HG02798 (cell line): ENCODE data around the gene C12orf76.
"Not testable (repeated sequence)": the region's sequence is repeated elsewhere in the genome, so short reads cannot be mapped to it uniquely, and the experiment has no call there.

Experiments
- ATAC-seq: cut with Tn5 transposase; IDR thresholded peaks from one replicate; pipeline ENCODE4 v1.9.1; 2021; ENCODE audit warnings: mild to moderate bottlenecking; ENCODE audit not compliant: unreplicated experiment, poor library complexity

C12orf76 gene

GRCh38 chr12:110067531-110067930, 19.2 kb upstream of the C12orf76 start:
- ATAC-seq: no peak

GRCh38 chr12:110065540-110065939, 17.2 kb upstream of the C12orf76 start:
- no peak for ATAC-seq

- no peak for ATAC-seq
Observed at GRCh38 chr12:110062241-110062640, 13.9 kb upstream of the C12orf76 start.

GRCh38 chr12:110059651-110060000, 11.3 kb upstream of the C12orf76 start:
- ATAC-seq: no peak

GRCh38 chr12:110058875-110059615, 10.7 kb upstream of the C12orf76 start:
- ATAC-seq: no peak

- not testable (repeated sequence) for ATAC-seq
Observed at GRCh38 chr12:110056643-110057042, 8.3 kb upstream of the C12orf76 start.

GRCh38 chr12:110055375-110056352, 7.3 kb upstream of the C12orf76 start:
- not testable (repeated sequence) for ATAC-seq

- no peak for ATAC-seq
Observed at GRCh38 chr12:110050927-110051326, 2.6 kb upstream of the C12orf76 start.

GRCh38 chr12:110049666-110050065, 1.3 kb upstream of the C12orf76 start:
- not testable (repeated sequence) for ATAC-seq

- not testable (repeated sequence) for ATAC-seq
Observed at GRCh38 chr12:110049034-110049433, 712 bp upstream of the C12orf76 start.

- ATAC-seq: no peak
Observed at GRCh38 chr12:110047297-110047940, 903 bp downstream of the C12orf76 start.

- ATAC-seq: no peak
Observed at GRCh38 chr12:110046451-110047187, 1.7 kb downstream of the C12orf76 start.

GRCh38 chr12:110042264-110042663, 6.1 kb downstream of the C12orf76 start:
- ATAC-seq: no peak

- no peak for ATAC-seq
Observed at GRCh38 chr12:110039085-110039807, 9.1 kb downstream of the C12orf76 start.

GRCh38 chr12:110038741-110039084, 9.6 kb downstream of the C12orf76 start:
- ATAC-seq: no peak

- no peak for ATAC-seq
Observed at GRCh38 chr12:110037315-110037714, 11.0 kb downstream of the C12orf76 start.

- ATAC-seq: no peak
Observed at GRCh38 chr12:110035534-110036104, 12.7 kb downstream of the C12orf76 start.

GRCh38 chr12:110033888-110034287, 14.4 kb downstream of the C12orf76 start:
- ATAC-seq: no peak

GRCh38 chr12:110029290-110029815, 19.0 kb downstream of the C12orf76 start:
- ATAC-seq: no peak
